HG02973 (cell line): ENCODE results near the gene SLC8A1.

Source experiments
- ATAC-seq: cut with Tn5 transposase; IDR thresholded peaks from one replicate; pipeline ENCODE4 v1.9.1; 2021; ENCODE audit warnings: moderate library complexity; ENCODE audit not compliant: unreplicated experiment

Gene SLC8A1

GRCh38 chr2:40361478-40361877 lies 90.4 kb downstream of the SLC8A1 start:
- no peak for ATAC-seq

GRCh38 chr2:40360652-40361051 lies 91.2 kb downstream of the SLC8A1 start:
- ATAC-seq = no peak

- ATAC-seq = no peak
Measured at GRCh38 chr2:40359811-40360210, 92.1 kb downstream of the SLC8A1 start.

GRCh38 chr2:40358783-40359182 lies 93.1 kb downstream of the SLC8A1 start:
- ATAC-seq = no peak

GRCh38 chr2:40357667-40358066 lies 94.2 kb downstream of the SLC8A1 start:
- no peak for ATAC-seq

- no peak for ATAC-seq
Measured at GRCh38 chr2:40355451-40355850, 96.4 kb downstream of the SLC8A1 start.

GRCh38 chr2:40353231-40353630 lies 98.7 kb downstream of the SLC8A1 start:
- ATAC-seq = no peak

GRCh38 chr2:40352703-40353099 lies 99.2 kb downstream of the SLC8A1 start:
- no peak for ATAC-seq

GRCh38 chr2:40352041-40352702 lies 99.7 kb downstream of the SLC8A1 start:
- no peak for ATAC-seq

- ATAC-seq = no peak
Measured at GRCh38 chr2:40348665-40349064, 103.2 kb downstream of the SLC8A1 start.

GRCh38 chr2:40348038-40348437 lies 103.9 kb downstream of the SLC8A1 start:
- no peak for ATAC-seq

GRCh38 chr2:40346535-40347354 lies 105.1 kb downstream of the SLC8A1 start:
- ATAC-seq = no peak

GRCh38 chr2:40344364-40344763 lies 107.5 kb downstream of the SLC8A1 start:
- ATAC-seq = no peak

GRCh38 chr2:40343902-40344301 lies 108.0 kb downstream of the SLC8A1 start:
- ATAC-seq = no peak

GRCh38 chr2:40341198-40341597 lies 110.7 kb downstream of the SLC8A1 start:
- no peak for ATAC-seq

- ATAC-seq = no peak
Measured at GRCh38 chr2:40339026-40339425, 112.9 kb downstream of the SLC8A1 start.

- no peak for ATAC-seq
Measured at GRCh38 chr2:40332191-40332826, 119.6 kb downstream of the SLC8A1 start.

GRCh38 chr2:40330096-40330495 lies 121.8 kb downstream of the SLC8A1 start:
- ATAC-seq = no peak

GRCh38 chr2:40329739-40330030 lies 122.2 kb downstream of the SLC8A1 start:
- ATAC-seq = no peak

GRCh38 chr2:40325116-40325515 lies 126.8 kb downstream of the SLC8A1 start:
- no peak for ATAC-seq

GRCh38 chr2:40324656-40325055 lies 127.2 kb downstream of the SLC8A1 start:
- ATAC-seq = no peak

GRCh38 chr2:40321822-40322221 lies 130.1 kb downstream of the SLC8A1 start:
- no peak for ATAC-seq
